GM08714 (cell line): Measurements from ENCODE around the gene MITD1.

Experiments used
- H3K4me3 ChIP-seq: fragments of 200-500 bp; sonication (Bioruptor generic); 2 replicates; pipeline ENCODE4 v1.5.1; 2014; ENCODE audit warnings: mild to moderate bottlenecking, low read length, inconsistent platforms
- ZNF274 ChIP-seq: IDR thresholded peaks from 2 replicates; pipeline ENCODE4 v1.6.1; 2012; ENCODE audit warnings: mild to moderate bottlenecking, low read depth, low read length

The MITD1 gene

GRCh38 chr2:99181624-99182000, 754 bp upstream of the MITD1 start:
- peak overlapping the region; percentile 84 for H3K4me3 ChIP-seq
- no peak for TF ChIP-seq ZNF274

GRCh38 chr2:99171377-99172140, 9.3 kb downstream of the MITD1 start:
- no peak overlapping the region for H3K4me3 ChIP-seq
- no peak for TF ChIP-seq ZNF274

GRCh38 chr2:99169534-99169933, 11.3 kb downstream of the MITD1 start:
- H3K4me3 ChIP-seq, result no peak overlapping the region
- TF ChIP-seq ZNF274, result no peak

- H3K4me3 ChIP-seq, result no peak overlapping the region
- TF ChIP-seq ZNF274, result no peak
These were observed 14.6 kb downstream of the MITD1 start for GRCh38 chr2:99166218-99166617.

GRCh38 chr2:99159594-99159993, 21.3 kb downstream of the MITD1 start:
- no peak for TF ChIP-seq ZNF274
- no peak overlapping the region for H3K4me3 ChIP-seq

- H3K4me3 ChIP-seq, result no peak overlapping the region
- no peak for TF ChIP-seq ZNF274
These were observed 22.3 kb downstream of the MITD1 start for GRCh38 chr2:99158599-99158998.

- no peak for TF ChIP-seq ZNF274
- H3K4me3 ChIP-seq, result no peak overlapping the region
These were observed 24.0 kb downstream of the MITD1 start for GRCh38 chr2:99156891-99157290.

GRCh38 chr2:99154643-99155536, 26.0 kb downstream of the MITD1 start, which contains the start of the genes LIPT1 and TSGA10:
Gene LIPT1, plus strand, starts transcription at chr2:99154967. Its CDS starts 6,991 bp downstream, at chr2:99161958.
Gene TSGA10, minus strand, starts transcription at chr2:99154942. Its CDS starts 45,503 bp downstream, at chr2:99109439.
- TF ChIP-seq ZNF274, result no peak
- peak within 1 kb of the TSS; percentile 95 for H3K4me3 ChIP-seq

- H3K4me3 ChIP-seq, result peak overlapping the region; percentile 95
- TF ChIP-seq ZNF274, result no peak
These were observed 26.8 kb downstream of the MITD1 start for GRCh38 chr2:99153921-99154604.

- TF ChIP-seq ZNF274, result no peak
- no peak overlapping the region for H3K4me3 ChIP-seq
These were observed 28.5 kb downstream of the MITD1 start for GRCh38 chr2:99152199-99152895.

- TF ChIP-seq ZNF274, result no peak
These were observed 30.2 kb downstream of the MITD1 start for GRCh38 chr2:99150706-99151105.

GRCh38 chr2:99141110-99142108, 39.4 kb downstream of the MITD1 start, which contains the start of gene C2orf15:
Gene C2orf15, plus strand, starts transcription at chr2:99141707. Its CDS starts 8,852 bp downstream, at chr2:99150559.
- no peak for TF ChIP-seq ZNF274
- peak within 1 kb of the TSS; percentile 73 for H3K4me3 ChIP-seq

More at GRCh38 chr2:99150706-99151105, 30.2 kb downstream of the MITD1 start:
- no peak overlapping the region for H3K4me3 ChIP-seq

GRCh38 chr2:99140860-99141109, 40.1 kb downstream of the MITD1 start:
- peak overlapping the region; percentile 73 for H3K4me3 ChIP-seq
- no peak for TF ChIP-seq ZNF274
